Esophagus squamous epithelium (tissue), 5 donors: ENCODE data around the gene SERPINC1. TPM values are rescaled to one million over a fixed set of nuclear protein-coding genes. Genes with fewer than 3 reads are reported as not detected.
"Not testable (repeated sequence)": the region's sequence is repeated elsewhere in the genome, so short reads cannot be mapped to it uniquely, and the experiment has no call there.

Experiments
- DNase-seq: peaks from one replicate; lab custom pipeline; 2025; lab: John Stamatoyannopoulos, UW
- H3K27ac ChIP-seq, 4 donors: fragments of 200-600 bp; sonication (generic); one replicate each; pipeline ENCODE4 v1.5.1; 2016 to 2019; ENCODE audit warnings: mild to moderate bottlenecking in 1 of 4
- H3K27me3 ChIP-seq, 4 donors: fragments of 200-600 bp; sonication (generic); 1 replicate in 3 of 4; 2 replicates in 1 of 4; pipeline versions ENCODE4 v1.5.1 to v1.6.0; 2017 to 2021; ENCODE audit warnings: antibody characterized with exemption in 1 of 4
- H3K36me3 ChIP-seq, 3 donors: fragments of 200-600 bp; sonication (generic); one replicate each; pipeline ENCODE4 v1.5.1; 2016 to 2019
- H3K4me1 ChIP-seq, 3 donors: fragments of 200-600 bp; sonication (generic); one replicate each; pipeline ENCODE4 v1.5.1; 2017 to 2019
- H3K4me3 ChIP-seq, 4 donors: fragments of 200-600 bp; sonication (generic); 1 replicate in 3 of 4; 2 replicates in 1 of 4; pipeline ENCODE4 v1.5.1; 2016 to 2019; ENCODE audit warnings: mild to moderate bottlenecking in 2 of 4, moderate library complexity in 1 of 4
- H3K9me3 ChIP-seq, 3 donors: fragments of 200-600 bp; sonication (generic); one replicate each; pipeline ENCODE4 v1.5.1; 2016 to 2019
- POLR2A ChIP-seq, 4 donors: fragments of 450-650 bp; IDR thresholded peaks; one replicate each; pipeline ENCODE4 v1.6.1; 2017; ENCODE audit warnings: antibody characterized with exemption in 4 of 4, mild to moderate bottlenecking in 4 of 4, moderate library complexity in 3 of 4
- WGBS, 2 donors: methylation state at CpG; one replicate each; pipeline ENCODE4 v1.1.5; 2018; 5-methylcytosine and 5-hydroxymethylcytosine counted together
- intact Hi-C: fragments of 100-400 bp; cut with DNase I; formaldehyde crosslinking; loops from one replicate; pipeline ENCODE4 v1.15.0; 2022
- total RNA-seq, 4 donors: library from RNA; depleted of rRNA; stranded (reverse); fragments of >200 nt; gene quantifications; one replicate each; pipeline ENCODE4 v1.1.0, GENCODE V29; 2016
- TF ChIP-seq, protein P1 (sequence below), 6 experiments: fragments of 450-650 bp in 4 of 6; fragments of 200-600 bp in 2 of 6; sonication (generic) in 2 of 6; IDR thresholded peaks; one replicate each; pipeline ENCODE4 v1.5.1; 2016 to 2019; ENCODE audit warnings: antibody characterized with exemption in 6 of 6, mild to moderate bottlenecking in 4 of 6, moderate library complexity in 4 of 6
- donor health status: DM: yes; HTN: yes; CAD: no.

The SERPINC1 gene
- total RNA-seq, 4 donors from 2014 or later, result not detected

DNA sequence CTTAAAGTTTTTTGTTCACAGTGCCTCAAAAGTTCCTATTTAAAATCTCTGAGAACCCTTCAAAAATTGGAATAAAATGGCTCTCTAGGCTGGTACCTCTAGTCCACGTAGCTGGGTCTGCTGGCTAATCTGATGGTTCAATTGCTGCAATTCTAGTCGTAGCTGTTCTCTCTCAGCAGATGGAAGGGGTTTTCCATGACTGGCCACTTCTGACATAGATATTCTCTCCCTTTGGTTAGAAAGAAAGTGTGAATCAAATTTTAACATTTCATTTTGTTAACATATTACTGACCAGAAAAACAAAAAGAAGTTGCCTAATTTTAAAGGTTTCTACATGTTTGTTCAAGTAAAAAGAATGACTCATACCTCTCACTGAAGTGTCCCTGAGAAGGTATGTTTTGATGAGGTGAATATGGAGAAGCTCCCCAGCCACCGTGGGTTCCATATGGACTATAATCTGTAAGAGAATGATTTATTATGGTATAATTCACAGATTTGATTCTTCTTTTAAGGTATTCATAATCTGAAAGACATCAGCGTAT, 29.3 kb upstream of the SERPINC1 start:
- WGBS, 2 donors, result 39 to 54% methylated on average over 4 of the region's 4 CpGs
- Histone ChIP-seq H3K4me3 (no peak overlapping the region), H3K9me3 (no peaks in the 10 kb centered on the region), H3K27ac (no peak overlapping the region), H3K4me1 (peaks cover 0 to 9% (median 0%) of the 10 kb centered on the region in 3 donors), H3K27me3 (no peaks in the 10 kb centered on the region), H3K36me3 (peaks cover 10 to 100% (median 37%) of the 10 kb centered on the region in 3 donors)
- intact Hi-C loops, result no loop called here
- TF ChIP-seq, protein P1, sequence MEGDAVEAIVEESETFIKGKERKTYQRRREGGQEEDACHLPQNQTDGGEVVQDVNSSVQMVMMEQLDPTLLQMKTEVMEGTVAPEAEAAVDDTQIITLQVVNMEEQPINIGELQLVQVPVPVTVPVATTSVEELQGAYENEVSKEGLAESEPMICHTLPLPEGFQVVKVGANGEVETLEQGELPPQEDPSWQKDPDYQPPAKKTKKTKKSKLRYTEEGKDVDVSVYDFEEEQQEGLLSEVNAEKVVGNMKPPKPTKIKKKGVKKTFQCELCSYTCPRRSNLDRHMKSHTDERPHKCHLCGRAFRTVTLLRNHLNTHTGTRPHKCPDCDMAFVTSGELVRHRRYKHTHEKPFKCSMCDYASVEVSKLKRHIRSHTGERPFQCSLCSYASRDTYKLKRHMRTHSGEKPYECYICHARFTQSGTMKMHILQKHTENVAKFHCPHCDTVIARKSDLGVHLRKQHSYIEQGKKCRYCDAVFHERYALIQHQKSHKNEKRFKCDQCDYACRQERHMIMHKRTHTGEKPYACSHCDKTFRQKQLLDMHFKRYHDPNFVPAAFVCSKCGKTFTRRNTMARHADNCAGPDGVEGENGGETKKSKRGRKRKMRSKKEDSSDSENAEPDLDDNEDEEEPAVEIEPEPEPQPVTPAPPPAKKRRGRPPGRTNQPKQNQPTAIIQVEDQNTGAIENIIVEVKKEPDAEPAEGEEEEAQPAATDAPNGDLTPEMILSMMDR (IDR thresholded peaks at IDR 0.05), result no peak
- TF ChIP-seq POLR2A (IDR thresholded peaks at IDR 0.05), result no peak
- DNase-seq, result no peak

DNA sequence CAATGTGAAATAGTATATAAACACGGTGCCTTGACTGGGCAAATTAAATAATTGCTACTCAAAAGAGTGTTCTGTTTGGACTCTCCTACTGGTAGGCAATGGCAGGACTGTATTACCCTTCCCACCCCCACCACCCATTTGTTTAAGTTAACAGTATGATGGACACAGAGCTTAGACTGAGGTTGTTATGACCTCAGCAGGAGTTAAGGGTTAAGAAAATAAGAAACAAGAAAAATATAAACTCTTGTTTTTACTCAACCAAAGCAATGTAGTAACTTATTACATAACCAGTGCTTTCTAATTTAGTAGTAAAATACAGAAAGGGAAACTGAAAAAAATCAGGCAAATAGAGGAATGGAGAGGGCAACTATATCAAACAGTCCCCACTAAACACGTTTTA, 19.9 kb upstream of the SERPINC1 start:
- no peak for DNase-seq
- TF ChIP-seq, protein P1 (IDR thresholded peaks at IDR 0.05), result no peak
- TF ChIP-seq POLR2A (IDR thresholded peaks at IDR 0.05), result no peak
- Histone ChIP-seq H3K4me3 (no peak overlapping the region), H3K27ac (no peak overlapping the region), H3K27me3 (no peaks in the 10 kb centered on the region), H3K9me3 (no peaks in the 10 kb centered on the region), H3K4me1 (no peaks in the 10 kb centered on the region), H3K36me3 (peaks cover 5 to 100% (median 24%) of the 10 kb centered on the region in 3 donors)
- WGBS, 2 donors, result 74 to 78% methylated on average over 2 of the region's 2 CpGs
- intact Hi-C loops, result no loop called here

DNA sequence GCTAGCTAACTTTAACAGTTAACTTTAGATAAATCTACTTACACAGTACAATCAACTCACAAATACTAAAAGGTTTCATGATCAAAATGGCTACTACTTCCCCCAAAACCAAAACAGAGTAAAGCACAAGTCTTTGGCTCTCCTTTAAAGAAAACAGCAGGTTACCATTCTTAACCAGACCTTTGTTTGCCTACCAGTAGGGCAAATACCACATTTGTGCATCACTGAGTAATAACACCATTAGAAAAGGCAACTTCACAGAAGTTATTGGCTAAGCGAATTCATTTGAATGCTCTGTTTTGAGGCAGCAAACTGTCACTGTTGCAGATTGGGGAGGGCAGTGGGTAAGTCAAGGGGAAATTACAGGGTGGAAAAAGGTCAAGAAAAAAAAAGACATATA, 17.3 kb upstream of the SERPINC1 start:
- TF ChIP-seq, protein P1 (IDR thresholded peaks at IDR 0.05), result no peak
- TF ChIP-seq POLR2A (IDR thresholded peaks at IDR 0.05), result no peak
- Histone ChIP-seq H3K9me3 (no peaks in the 10 kb centered on the region), H3K4me1 (no peaks in the 10 kb centered on the region), H3K4me3 (no peak overlapping the region), H3K27me3 (no peaks in the 10 kb centered on the region), H3K27ac (no peak overlapping the region), H3K36me3 (peaks cover 5 to 95% (median 13%) of the 10 kb centered on the region in 3 donors)
- no peak for DNase-seq
- intact Hi-C loops, result no loop called here
- WGBS, 2 donors, result 100% methylated on average over 1 of the region's 1 CpG

DNA sequence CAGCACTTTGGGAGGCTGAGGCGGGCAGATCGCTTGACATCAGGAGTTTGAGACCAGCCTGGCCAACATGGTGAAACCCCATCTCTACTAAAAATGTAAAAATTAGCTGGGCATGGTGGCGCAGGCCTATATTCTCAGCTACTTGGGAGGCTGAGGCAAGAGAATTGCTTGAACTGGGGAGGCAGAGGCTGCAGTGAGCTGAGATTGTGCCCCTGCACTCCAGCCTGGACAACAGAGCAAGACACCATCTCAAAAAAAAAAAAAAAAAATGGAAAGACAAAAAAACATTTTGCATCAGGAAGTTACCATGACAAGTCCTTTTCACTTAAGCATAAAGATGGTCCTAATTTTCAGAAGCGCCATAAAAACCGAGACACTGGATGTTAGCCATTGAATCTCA, 13.4 kb upstream of the SERPINC1 start:
- 93 to 99% methylated on average over 3 to 5 of the region's 5 CpGs for WGBS, 2 donors
- DNase-seq, H3K27ac ChIP-seq, H3K4me1 ChIP-seq, H3K9me3 ChIP-seq, intact Hi-C loops, H3K4me3 ChIP-seq, H3K27me3 ChIP-seq: not testable (repeated sequence)
- peaks cover 0 to 56% (median 2%) of the 10 kb centered on the region in 3 donors for H3K36me3 ChIP-seq

DNA sequence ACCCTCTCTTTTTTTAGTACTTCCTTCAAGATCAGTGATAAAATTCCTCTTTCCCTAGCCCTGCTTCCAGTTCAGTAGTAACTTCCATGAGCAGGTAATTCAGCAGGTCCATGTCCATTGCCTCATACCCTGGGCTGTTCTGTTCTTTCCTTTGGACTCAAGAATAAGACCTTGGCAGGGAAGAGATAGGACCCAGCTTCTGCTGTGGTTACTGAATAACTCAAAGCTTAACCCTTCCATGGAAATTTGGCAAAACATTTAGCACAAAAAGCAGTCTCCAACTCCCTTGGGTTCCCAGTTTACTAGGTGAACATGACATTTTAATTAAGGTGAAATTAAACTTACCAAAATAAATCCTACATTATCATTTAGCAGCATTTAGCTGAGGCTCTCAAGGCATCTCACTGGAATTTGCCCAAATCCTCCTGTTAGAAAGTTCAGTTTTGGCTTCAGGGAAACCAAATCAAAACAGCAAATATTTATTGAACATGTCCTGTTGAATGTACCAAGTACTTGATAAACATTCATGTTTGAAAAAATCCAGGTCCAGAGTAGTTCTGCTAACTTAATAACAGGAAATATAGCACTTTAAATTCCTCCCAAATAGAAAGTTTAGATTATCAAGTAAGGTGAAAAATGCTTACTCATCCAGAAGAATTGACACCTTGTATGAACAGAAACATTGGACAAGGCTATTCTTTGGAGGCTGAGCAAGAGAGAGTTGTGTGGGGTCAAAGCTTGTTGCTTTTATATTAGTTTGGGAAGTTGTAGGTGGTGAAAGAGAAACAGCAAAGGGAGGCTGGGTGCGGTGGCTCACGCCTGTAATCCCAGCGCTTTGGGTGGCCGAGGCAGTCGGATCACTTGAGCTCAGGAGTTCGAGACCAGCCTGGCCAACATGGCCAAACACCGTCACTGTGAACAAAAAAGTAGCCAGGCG, 8.4 kb upstream of the SERPINC1 start:
- H3K27ac ChIP-seq, result no peak overlapping the region
- H3K4me3 ChIP-seq, result no peak overlapping the region
- no peaks in the 10 kb centered on the region for H3K27me3 ChIP-seq
- no peak for DNase-seq
- TF ChIP-seq POLR2A (IDR thresholded peaks at IDR 0.05), result no peak
- TF ChIP-seq, protein P1 (IDR thresholded peaks at IDR 0.05), result no peak
- peaks cover 0 to 8% (median 0%) of the 10 kb centered on the region in 3 donors for H3K36me3 ChIP-seq
- WGBS, 2 donors, result 88 to 94% methylated on average over 8 of the region's 8 CpGs
- intact Hi-C loops, result no loop called here
- no peaks in the 10 kb centered on the region for H3K9me3 ChIP-seq
- H3K4me1 ChIP-seq, result no peaks in the 10 kb centered on the region
